Bronchial epithelial cell (primary cell): Measurements from ENCODE around the gene EDAR. TPM values are rescaled to one million over a fixed set of nuclear protein-coding genes. Genes with fewer than 3 reads are reported as not detected.

Experiments used
- DNase-seq: peaks from one replicate; pipeline ENCODE4 v3.0.0-alpha.2; 2010; ENCODE audit warnings: low read depth
- FAIRE-seq: peaks from 2 replicates; lab custom pipeline; 2011; peaks lifted over from hg19 to GRCh38; lab: Jason Lieb, UNC
- H3K27me3 ChIP-seq: 2 replicates; pipeline ENCODE4 v1.5.1; 2011; ENCODE audit warnings: low read length; ENCODE audit not compliant: control insufficient read depth, insufficient read depth
- H3K36me3 ChIP-seq: 2 replicates; pipeline ENCODE4 v1.5.1; 2011; ENCODE audit warnings: low read length; ENCODE audit not compliant: control insufficient read depth, insufficient read depth
- H3K4me3 ChIP-seq: 2 replicates; pipeline ENCODE4 v1.5.1; 2011; ENCODE audit warnings: mild to moderate bottlenecking, low read depth, low read length, control low read depth
- total RNA-seq: library from RNA; depleted of rRNA; stranded (reverse); fragments of >200 nt; gene quantifications from 2 replicates; pipeline ENCODE4 v1.2.1, GENCODE V29; 2014
- TF ChIP-seq, protein P1 (sequence below): IDR thresholded peaks from 2 replicates; pipeline ENCODE4 v1.5.1; 2011; ENCODE audit warnings: mild to moderate bottlenecking, moderate library complexity, low read length, control low read depth, inconsistent platforms; ENCODE audit not compliant: insufficient read depth, severe bottlenecking

The EDAR gene
- total RNA-seq, 1 donor from 2014 or later: under 0.01 TPM

- TF ChIP-seq, protein P1, sequence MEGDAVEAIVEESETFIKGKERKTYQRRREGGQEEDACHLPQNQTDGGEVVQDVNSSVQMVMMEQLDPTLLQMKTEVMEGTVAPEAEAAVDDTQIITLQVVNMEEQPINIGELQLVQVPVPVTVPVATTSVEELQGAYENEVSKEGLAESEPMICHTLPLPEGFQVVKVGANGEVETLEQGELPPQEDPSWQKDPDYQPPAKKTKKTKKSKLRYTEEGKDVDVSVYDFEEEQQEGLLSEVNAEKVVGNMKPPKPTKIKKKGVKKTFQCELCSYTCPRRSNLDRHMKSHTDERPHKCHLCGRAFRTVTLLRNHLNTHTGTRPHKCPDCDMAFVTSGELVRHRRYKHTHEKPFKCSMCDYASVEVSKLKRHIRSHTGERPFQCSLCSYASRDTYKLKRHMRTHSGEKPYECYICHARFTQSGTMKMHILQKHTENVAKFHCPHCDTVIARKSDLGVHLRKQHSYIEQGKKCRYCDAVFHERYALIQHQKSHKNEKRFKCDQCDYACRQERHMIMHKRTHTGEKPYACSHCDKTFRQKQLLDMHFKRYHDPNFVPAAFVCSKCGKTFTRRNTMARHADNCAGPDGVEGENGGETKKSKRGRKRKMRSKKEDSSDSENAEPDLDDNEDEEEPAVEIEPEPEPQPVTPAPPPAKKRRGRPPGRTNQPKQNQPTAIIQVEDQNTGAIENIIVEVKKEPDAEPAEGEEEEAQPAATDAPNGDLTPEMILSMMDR: no peak
- H3K4me3 ChIP-seq: no peak overlapping the region
- DNase-seq (no peak), FAIRE-seq (peak; percentile 23)
- peaks cover 2% of the 10 kb centered on the region for H3K27me3 ChIP-seq
- no peaks in the 10 kb centered on the region for H3K36me3 ChIP-seq
Measured at GRCh38 chr2:108945969-108946368, 43.1 kb downstream of the EDAR start.

DNA sequence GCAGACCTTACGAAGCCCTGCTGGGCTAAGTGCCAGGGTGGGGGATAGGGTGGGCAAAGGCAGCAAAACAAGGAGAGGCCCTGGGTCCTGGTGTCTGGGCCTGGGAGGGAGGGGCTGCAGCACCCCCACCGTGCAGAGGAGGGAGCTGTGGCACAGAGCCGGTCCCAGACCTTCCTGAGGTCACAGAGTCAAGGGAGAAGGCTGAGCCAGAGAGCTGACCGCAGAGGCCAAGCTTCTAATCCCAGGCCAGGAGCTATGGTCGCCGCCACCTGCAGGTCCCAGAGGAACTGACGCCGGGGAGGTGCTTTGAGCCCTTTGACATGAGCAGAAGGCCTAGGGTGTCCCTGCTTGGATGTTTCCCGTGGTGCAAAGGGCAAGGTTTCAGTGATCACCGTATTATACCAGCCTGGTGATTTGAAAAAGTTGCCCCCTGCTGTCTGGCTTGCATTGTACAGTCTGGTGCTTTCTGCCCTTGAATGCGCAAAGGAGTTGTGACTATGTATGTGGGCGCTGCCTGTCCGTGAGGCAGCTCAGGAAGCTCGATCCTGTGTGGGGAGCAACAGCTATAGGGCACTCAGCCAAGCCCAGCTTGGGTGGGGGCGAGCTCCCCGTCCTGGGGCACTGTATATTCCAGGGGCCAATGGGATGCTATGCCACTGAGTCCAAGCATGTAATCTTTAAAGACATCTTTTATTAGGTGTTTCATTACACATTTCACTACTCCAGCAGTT is 44.3 kb downstream of the EDAR start:
- TF ChIP-seq, protein P1: peak; percentile 5
- DNase-seq (no peak), FAIRE-seq (no peak)
- peaks cover 2% of the 10 kb centered on the region for H3K27me3 ChIP-seq
- H3K4me3 ChIP-seq: no peak overlapping the region
- no peaks in the 10 kb centered on the region for H3K36me3 ChIP-seq

GRCh38 chr2:108943751-108944150 is 45.3 kb downstream of the EDAR start:
- no peaks in the 10 kb centered on the region for H3K36me3 ChIP-seq
- peaks cover 2% of the 10 kb centered on the region for H3K27me3 ChIP-seq
- FAIRE-seq (no peak), DNase-seq (peak; percentile 61)
- TF ChIP-seq, protein P1: no peak
- no peak overlapping the region for H3K4me3 ChIP-seq

GRCh38 chr2:108942888-108943287 is 46.1 kb downstream of the EDAR start:
- FAIRE-seq: no peak
- peak; percentile 39 for DNase-seq
- peaks cover 2% of the 10 kb centered on the region for H3K27me3 ChIP-seq
- H3K4me3 ChIP-seq: no peak overlapping the region
- no peaks in the 10 kb centered on the region for H3K36me3 ChIP-seq
- TF ChIP-seq, protein P1: no peak

- FAIRE-seq: no peak
- no peaks in the 10 kb centered on the region for H3K36me3 ChIP-seq
- no peak for DNase-seq
- H3K4me3 ChIP-seq: no peak overlapping the region
- TF ChIP-seq, protein P1: no peak
- H3K27me3 ChIP-seq: peaks cover 2% of the 10 kb centered on the region
Measured at GRCh38 chr2:108942231-108942825, 46.7 kb downstream of the EDAR start.
